Endothelial cell (in vitro differentiated cells): ENCODE measurements around the gene LRRC56. TPM values are rescaled to one million over a fixed set of nuclear protein-coding genes. Genes with fewer than 3 reads are reported as not detected.

Experiments used
- DNase-seq: peaks from one replicate; pipeline ENCODE4 v3.0.0; 2021; ENCODE audit warnings: low spot score
- H3K27ac Mint-ChIP-seq: one replicate; pipeline ENCODE4 v1.8.0; 2021; ENCODE audit warnings: mixed read lengths, inconsistent platforms; ENCODE audit not compliant: unreplicated experiment
- H3K27me3 Mint-ChIP-seq: one replicate; pipeline ENCODE4 v1.8.0; 2021; ENCODE audit warnings: mild to moderate bottlenecking, moderate library complexity, mixed read lengths, inconsistent platforms; ENCODE audit not compliant: unreplicated experiment
- H3K36me3 Mint-ChIP-seq: one replicate; pipeline ENCODE4 v1.8.0; 2021; ENCODE audit warnings: mild to moderate bottlenecking, low read depth, mixed read lengths, inconsistent platforms; ENCODE audit not compliant: unreplicated experiment
- H3K4me1 Mint-ChIP-seq: one replicate; pipeline ENCODE4 v1.8.0; 2021; ENCODE audit warnings: mild to moderate bottlenecking, mixed read lengths, inconsistent platforms; ENCODE audit not compliant: unreplicated experiment
- H3K4me3 Mint-ChIP-seq: one replicate; pipeline ENCODE4 v1.8.0; 2021; ENCODE audit warnings: mild to moderate bottlenecking, mixed read lengths, inconsistent platforms; ENCODE audit not compliant: unreplicated experiment
- H3K9me3 Mint-ChIP-seq: one replicate; pipeline ENCODE4 v1.8.0; 2021; ENCODE audit warnings: mixed read lengths, inconsistent platforms; ENCODE audit not compliant: unreplicated experiment
- total RNA-seq: library from RNA; stranded (reverse); fragmentation: NEBNext Ultra II Directional; extraction: Animal tissue kit (Norgen Biotek cat#: 25700); gene quantifications from one replicate; pipeline ENCODE4 v1.2.1, GENCODE V29; 2021; ENCODE audit not compliant: unreplicated experiment
- TF ChIP-seq, protein P1 (sequence below): fragments of 200-600 bp; sonication (generic); IDR thresholded peaks from one replicate; pipeline ENCODE4 v1.5.0; 2021; ENCODE audit warnings: antibody characterized with exemption; ENCODE audit not compliant: unreplicated experiment

The LRRC56 gene
- total RNA-seq, 1 donor from 2014 or later = 2.6 TPM

DNA sequence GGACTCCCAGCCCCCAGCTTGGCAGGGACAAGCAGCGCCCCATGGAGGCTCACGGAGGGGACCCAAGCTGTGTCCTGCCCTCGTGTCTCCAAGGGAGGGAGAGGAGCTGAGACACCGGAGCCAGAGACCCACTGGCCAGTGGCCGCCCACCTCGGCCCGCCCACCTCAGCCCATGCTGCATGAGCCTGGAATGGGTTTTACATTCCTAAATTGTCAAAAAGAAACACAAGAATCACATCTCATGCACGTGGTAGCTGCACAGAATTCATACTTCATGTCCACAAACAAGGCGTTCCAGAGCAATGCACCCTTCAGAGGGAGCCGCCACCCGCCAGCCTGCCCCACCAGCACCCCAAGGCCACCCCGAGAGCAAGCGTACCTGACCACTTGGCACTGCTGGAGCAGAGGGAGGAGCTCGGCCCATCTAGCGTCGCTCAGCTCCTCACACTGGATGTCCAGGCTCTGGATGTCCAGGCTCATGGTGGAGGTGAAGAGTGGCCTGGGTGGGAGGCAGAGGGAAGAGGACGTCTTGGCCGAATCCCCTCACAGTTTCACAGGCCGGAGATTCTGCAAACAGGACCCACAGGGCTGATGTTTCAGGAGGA lies 35.5 kb upstream of the LRRC56 start:
- H3K27ac Mint-ChIP-seq = no peak overlapping the region
- no peaks in the 10 kb centered on the region for H3K9me3 Mint-ChIP-seq
- peaks cover 14% of the 10 kb centered on the region for H3K4me1 Mint-ChIP-seq
- H3K27me3 Mint-ChIP-seq = peaks cover 12% of the 10 kb centered on the region
- TF ChIP-seq, protein P1, sequence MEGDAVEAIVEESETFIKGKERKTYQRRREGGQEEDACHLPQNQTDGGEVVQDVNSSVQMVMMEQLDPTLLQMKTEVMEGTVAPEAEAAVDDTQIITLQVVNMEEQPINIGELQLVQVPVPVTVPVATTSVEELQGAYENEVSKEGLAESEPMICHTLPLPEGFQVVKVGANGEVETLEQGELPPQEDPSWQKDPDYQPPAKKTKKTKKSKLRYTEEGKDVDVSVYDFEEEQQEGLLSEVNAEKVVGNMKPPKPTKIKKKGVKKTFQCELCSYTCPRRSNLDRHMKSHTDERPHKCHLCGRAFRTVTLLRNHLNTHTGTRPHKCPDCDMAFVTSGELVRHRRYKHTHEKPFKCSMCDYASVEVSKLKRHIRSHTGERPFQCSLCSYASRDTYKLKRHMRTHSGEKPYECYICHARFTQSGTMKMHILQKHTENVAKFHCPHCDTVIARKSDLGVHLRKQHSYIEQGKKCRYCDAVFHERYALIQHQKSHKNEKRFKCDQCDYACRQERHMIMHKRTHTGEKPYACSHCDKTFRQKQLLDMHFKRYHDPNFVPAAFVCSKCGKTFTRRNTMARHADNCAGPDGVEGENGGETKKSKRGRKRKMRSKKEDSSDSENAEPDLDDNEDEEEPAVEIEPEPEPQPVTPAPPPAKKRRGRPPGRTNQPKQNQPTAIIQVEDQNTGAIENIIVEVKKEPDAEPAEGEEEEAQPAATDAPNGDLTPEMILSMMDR = no peak
- no peak overlapping the region for H3K4me3 Mint-ChIP-seq
- DNase-seq = no peak
- peaks cover 15% of the 10 kb centered on the region for H3K36me3 Mint-ChIP-seq

DNA sequence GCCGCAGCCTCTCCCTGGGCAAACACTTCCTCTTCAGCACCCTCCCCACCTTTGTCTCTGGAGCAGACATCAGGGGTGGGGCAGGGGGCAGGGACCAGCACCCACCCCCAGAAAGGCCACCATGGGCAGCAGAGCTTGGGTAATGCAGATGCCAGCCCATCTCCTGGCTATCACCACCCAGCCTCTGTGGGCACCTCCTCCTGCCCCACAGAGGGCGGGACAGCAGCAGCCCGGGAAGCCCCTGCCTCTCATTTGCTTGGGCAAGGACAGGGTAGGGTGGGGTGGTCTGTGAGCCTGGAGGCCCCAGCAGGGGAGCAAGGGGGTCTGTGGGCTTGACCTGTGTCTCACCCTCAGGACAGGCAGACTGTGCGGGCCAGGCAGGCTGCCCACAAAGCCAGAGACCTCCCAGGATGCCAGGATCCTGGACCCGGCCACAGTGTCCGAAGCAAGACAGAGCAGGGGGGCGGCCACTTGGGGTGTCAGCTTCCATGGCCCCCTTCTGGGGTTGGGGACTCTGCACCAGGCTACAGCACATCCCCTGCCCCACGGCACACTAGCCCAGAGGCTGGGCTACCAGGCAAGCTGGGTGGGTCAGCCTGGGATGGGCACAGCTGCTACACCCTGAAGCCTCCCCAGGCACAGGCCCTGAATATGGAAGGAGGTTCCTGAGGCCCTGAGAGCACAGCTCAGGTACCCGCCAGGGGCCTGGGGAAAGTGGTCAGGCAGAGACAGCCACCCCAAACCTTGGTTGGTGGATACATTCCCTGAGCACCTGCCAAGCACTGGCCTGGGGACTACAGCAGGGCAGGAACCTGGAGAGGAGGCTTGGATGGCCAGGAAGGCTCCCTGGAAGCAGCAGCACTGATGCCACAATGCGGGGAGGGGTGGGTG lies 34.8 kb upstream of the LRRC56 start:
- Mint-ChIP-seq H3K27ac (no peak overlapping the region), H3K27me3 (peaks cover 11% of the 10 kb centered on the region), H3K36me3 (peaks cover 8% of the 10 kb centered on the region), H3K4me3 (no peak overlapping the region), H3K4me1 (peaks cover 14% of the 10 kb centered on the region), H3K9me3 (no peaks in the 10 kb centered on the region)
- TF ChIP-seq, protein P1 = no peak
- no peak for DNase-seq

DNA sequence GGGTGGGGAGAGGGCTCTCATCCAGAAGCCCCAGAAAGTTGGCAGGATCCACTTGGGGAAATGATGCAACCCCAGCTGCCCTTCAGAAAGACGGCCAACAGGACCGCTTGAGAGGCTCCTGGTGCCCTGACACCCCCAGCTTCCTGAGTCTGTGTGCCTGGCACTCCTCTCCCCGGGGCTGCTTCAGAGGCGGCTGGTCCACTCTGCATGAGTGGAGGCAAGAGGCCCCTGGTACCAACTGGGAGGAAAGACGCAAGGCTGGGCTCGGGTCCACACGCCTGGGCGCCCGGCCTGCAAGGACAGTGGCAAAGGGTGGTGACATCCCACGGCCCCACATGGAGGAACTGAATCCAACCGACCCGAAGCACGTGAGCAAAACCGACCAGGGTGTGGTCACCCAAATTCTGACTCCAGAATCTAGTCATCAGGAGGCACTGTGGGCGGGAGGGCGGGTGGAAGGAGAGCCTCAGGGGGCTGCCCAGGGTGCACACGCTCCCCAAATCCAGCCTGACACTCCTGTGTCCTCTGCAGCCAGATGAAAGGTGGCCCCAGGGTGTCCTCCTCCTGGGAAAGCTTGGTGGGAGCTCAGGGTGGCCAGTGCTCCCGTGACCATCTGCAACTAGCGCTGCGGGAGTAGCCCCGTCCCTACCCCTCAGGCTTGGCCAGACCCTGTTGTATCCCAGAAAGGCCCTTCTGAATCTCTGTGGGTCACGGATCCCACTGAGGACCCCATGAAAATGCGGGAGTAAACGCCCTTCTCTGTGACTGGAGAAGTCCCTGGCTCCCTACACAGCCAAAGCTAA lies 33.9 kb upstream of the LRRC56 start:
- H3K4me3 Mint-ChIP-seq = no peak overlapping the region
- no peak for DNase-seq
- H3K4me1 Mint-ChIP-seq = peaks cover 14% of the 10 kb centered on the region
- TF ChIP-seq, protein P1 = no peak
- no peak overlapping the region for H3K27ac Mint-ChIP-seq
- H3K36me3 Mint-ChIP-seq = peaks cover under 1% of the 10 kb centered on the region
- peaks cover 7% of the 10 kb centered on the region for H3K27me3 Mint-ChIP-seq
- no peaks in the 10 kb centered on the region for H3K9me3 Mint-ChIP-seq

DNA sequence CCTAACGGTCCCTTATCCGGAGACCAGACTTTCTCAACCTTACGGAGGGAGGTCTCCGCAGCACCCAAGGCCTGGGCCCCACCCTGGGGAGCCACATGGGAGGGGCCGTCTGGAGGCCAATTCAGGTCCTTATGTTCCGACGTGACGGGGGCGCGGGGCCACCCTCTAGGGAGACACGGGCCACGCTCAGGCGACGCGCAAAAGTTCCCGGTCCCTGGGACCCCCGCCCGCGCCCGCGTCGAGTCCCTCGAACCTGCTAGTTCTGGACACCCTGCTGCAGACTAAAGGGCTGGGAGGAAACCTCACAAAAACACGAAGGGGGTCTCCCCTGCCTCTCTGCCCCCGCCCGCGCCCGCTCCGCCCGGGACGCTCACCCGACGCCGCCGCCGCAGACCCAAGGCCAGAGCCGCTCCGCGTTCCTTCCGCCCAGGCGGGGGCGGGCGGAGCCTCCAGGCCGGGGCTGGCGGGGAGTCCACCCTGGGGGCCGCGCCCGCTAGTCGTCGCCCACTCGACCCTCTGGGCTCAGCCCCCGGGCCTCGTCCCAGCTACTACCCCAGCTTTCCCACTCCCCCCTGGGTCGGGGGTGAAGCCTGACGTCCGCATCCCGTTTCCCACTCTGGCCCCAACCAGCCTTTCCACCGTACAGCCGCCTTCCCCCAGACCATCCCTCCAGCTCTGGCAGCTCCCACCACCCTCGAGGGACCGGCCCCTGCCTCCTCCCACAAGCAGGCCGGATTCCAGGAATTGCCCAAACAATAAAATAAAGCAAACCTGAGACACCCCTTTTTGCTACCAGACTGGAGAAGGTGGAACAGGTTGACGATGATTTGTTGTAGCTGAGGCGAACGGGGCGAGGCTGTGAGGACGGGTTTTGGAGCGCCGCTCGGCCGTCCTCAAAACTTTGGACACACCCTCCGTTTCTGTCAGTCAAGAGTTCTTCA lies 33.0 kb upstream of the LRRC56 start:
- Mint-ChIP-seq H3K4me1 (peaks cover 14% of the 10 kb centered on the region), H3K27ac (no peak overlapping the region), H3K27me3 (peaks cover 7% of the 10 kb centered on the region), H3K36me3 (no peaks in the 10 kb centered on the region), H3K9me3 (no peaks in the 10 kb centered on the region), H3K4me3 (peak overlapping the region; percentile 70)
- TF ChIP-seq, protein P1 = no peak
- DNase-seq = no peak
